ENCODE measurements around the gene XRCC1. TPM values are rescaled to one million over a fixed set of nuclear protein-coding genes. Genes with fewer than 3 reads are reported as not detected.
A peak's percentile ranks its signal among the peaks of the same experiment; 100 is the strongest.

Gene XRCC1
- total RNA-seq, 1 experiment from 2014 or later, result 40.7 TPM

DNA sequence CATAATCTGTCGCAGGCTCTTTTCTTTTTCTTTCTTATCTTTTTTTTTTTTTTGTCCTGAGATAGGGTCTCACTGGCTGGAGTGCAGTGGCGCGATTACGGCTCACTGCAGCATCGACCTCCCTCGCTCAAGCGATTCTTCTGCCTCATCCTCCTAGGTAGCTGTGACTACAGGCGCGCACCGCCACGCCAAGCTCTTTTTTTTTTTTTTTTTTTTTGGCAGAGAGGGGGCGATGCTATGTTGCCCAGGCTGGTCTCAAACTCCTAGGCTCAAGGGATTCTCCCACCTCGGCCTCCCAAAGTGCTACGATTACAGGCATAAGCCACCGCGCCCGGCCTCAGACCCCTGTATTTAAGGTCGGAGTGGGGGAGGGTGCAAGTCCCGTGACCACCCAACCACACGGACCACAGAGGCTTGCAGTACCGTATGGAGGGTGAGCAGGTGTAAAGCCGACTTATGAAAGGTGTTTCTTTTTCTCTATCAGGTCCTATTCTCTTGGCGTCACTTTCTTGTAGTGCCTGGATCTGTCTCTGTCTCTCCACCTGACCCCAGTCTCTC, 72.8 kb downstream of the XRCC1 start:
- Mint-ChIP-seq H3K27me3 (ENCODE audit: insufficient read depth, unreplicated experiment) (no peaks in the 10 kb centered on the region), H3K4me1 (ENCODE audit: low read depth, unreplicated experiment) (peaks cover 43% of the 10 kb centered on the region), H3K36me3 (ENCODE audit: insufficient read depth, unreplicated experiment) (peaks cover 57% of the 10 kb centered on the region), H3K27ac (ENCODE audit: unreplicated experiment) (peak overlapping the region; percentile 92), H3K9me3 (ENCODE audit: unreplicated experiment) (no peaks in the 10 kb centered on the region), H3K4me3 (ENCODE audit: unreplicated experiment) (no peak overlapping the region)
- POLR2A ChIA-PET, result no interaction called here
- CTCF ChIA-PET, result interaction anchor here (0.6 to 0.7 kb wide), 3 partner anchors 39 to 125 kb away, joined by 3 to 5 read pairs (median 4); no protein-coding TSS in a partner anchor
- Histone ChIP-seq H3K9me3 (no peaks in the 10 kb centered on the region), H3K4me1 (peaks cover 29% of the 10 kb centered on the region), H3K36me3 (ENCODE audit: control insufficient read depth, insufficient read depth, low read length) (peaks cover 2% of the 10 kb centered on the region; the same call in 1 of the 2 replicates), H3K4me3 (ENCODE audit: low read depth, low read length) (no peak overlapping the region), H3K27me3 (replicated peaks; ENCODE audit: control insufficient read depth, insufficient read depth, low read length) (no peaks in the 10 kb centered on the region)
- no TSS peak for BruUV-seq (replicated peaks)
- intact Hi-C loops (cut with micrococcal nuclease; ENCODE audit: unreplicated experiment), result loop anchor here (5.0 kb wide), 1 partner anchor 55 kb away; no protein-coding TSS in a partner anchor
- TF ChIP-seq, protein P1, sequence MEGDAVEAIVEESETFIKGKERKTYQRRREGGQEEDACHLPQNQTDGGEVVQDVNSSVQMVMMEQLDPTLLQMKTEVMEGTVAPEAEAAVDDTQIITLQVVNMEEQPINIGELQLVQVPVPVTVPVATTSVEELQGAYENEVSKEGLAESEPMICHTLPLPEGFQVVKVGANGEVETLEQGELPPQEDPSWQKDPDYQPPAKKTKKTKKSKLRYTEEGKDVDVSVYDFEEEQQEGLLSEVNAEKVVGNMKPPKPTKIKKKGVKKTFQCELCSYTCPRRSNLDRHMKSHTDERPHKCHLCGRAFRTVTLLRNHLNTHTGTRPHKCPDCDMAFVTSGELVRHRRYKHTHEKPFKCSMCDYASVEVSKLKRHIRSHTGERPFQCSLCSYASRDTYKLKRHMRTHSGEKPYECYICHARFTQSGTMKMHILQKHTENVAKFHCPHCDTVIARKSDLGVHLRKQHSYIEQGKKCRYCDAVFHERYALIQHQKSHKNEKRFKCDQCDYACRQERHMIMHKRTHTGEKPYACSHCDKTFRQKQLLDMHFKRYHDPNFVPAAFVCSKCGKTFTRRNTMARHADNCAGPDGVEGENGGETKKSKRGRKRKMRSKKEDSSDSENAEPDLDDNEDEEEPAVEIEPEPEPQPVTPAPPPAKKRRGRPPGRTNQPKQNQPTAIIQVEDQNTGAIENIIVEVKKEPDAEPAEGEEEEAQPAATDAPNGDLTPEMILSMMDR (IDR thresholded peaks at IDR 0.05; ENCODE audit: insufficient read depth in 1 of 2, low read depth in 1 of 2, low read length in 1 of 2, severe bottlenecking in 1 of 2, unreplicated experiment in 1 of 2), result no peak
- no peak for DNase-seq

DNA sequence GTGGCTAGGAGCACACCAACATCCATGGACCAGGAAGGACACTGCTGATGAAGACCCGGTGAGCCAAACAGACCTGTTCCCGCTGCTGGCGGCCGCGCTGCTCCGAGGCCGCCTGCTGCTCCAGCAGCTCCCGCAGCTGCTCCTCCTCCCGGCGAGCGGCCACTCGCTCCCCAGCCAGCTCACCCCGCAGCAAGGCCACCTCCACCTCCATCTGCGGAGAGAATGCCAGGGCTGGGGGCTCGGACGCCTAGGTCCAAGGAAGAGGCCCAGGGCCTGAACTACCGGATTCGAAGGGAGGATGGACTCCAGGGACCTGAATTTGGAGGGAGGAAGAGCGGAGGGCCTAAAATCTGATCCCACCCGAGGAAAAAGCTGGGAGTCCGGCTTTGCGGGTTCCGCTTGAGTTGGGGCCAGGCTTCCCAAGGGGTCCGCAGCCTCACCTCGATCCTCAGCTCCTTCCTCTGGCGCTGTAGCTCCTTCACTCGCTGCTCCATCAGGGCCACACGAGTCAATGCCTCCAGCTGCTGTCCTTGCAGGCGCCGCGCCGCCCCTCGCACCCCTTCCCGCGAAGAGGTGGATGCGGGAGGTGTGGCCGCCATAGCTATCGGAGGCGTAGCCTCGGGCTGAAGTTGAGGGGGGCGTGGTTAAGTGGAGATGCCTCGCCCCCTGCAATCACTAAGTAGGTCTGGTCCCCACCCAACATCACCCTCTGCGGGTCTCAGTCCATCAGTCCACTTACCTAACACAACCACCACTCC, 73.5 kb downstream of the XRCC1 start:
- Mint-ChIP-seq H3K9me3 (ENCODE audit: unreplicated experiment) (no peaks in the 10 kb centered on the region), H3K4me3 (ENCODE audit: unreplicated experiment) (no peak overlapping the region), H3K27ac (ENCODE audit: unreplicated experiment) (no peak overlapping the region), H3K4me1 (ENCODE audit: low read depth, unreplicated experiment) (peaks cover 43% of the 10 kb centered on the region), H3K36me3 (ENCODE audit: insufficient read depth, unreplicated experiment) (peaks cover 63% of the 10 kb centered on the region), H3K27me3 (ENCODE audit: insufficient read depth, unreplicated experiment) (no peaks in the 10 kb centered on the region)
- Histone ChIP-seq H3K27me3 (replicated peaks; ENCODE audit: control insufficient read depth, insufficient read depth, low read length) (no peaks in the 10 kb centered on the region), H3K4me1 (peaks cover 29% of the 10 kb centered on the region), H3K4me3 (ENCODE audit: low read depth, low read length) (no peak overlapping the region), H3K9me3 (no peaks in the 10 kb centered on the region), H3K36me3 (ENCODE audit: control insufficient read depth, insufficient read depth, low read length) (peaks cover 4% of the 10 kb centered on the region)
- no peak for DNase-seq
- no TSS peak for BruUV-seq (replicated peaks)
- ChIA-PET POLR2A (no interaction called here), CTCF (interaction anchor here (0.6 to 0.7 kb wide), 3 partner anchors 39 to 126 kb away, joined by 3 to 5 read pairs (median 4); no protein-coding TSS in a partner anchor)
- intact Hi-C loops (cut with micrococcal nuclease; ENCODE audit: unreplicated experiment), result loop anchor here (5.0 kb wide), 1 partner anchor 55 kb away; no protein-coding TSS in a partner anchor
- TF ChIP-seq, protein P1 (IDR thresholded peaks at IDR 0.05; ENCODE audit: insufficient read depth in 1 of 2, low read depth in 1 of 2, low read length in 1 of 2, severe bottlenecking in 1 of 2, unreplicated experiment in 1 of 2), result no peak

DNA sequence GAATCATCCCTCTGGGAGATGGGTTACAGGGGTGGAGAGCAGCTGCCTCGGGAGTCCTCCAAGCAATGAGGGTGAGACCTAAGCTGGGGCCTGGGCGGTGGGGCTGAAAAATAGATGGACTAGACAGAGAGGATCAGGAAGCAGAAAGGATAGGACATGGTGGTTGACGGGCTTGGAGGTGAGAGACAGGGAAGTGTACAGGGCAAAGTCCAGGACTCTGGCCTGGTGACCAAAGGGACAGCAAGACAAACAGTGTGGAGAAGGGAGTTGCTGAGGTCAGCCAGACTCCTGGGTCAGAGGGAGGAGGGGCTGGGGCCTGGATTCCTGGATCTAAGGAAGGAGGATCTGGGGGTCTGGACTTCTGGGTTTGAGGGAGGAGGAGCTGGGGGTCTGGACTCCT, 76.3 kb downstream of the XRCC1 start:
- Histone ChIP-seq H3K9me3 (no peaks in the 10 kb centered on the region), H3K36me3 (ENCODE audit: control insufficient read depth, insufficient read depth, low read length) (peaks cover 6% of the 10 kb centered on the region), H3K27me3 (replicated peaks; ENCODE audit: control insufficient read depth, insufficient read depth, low read length) (no peaks in the 10 kb centered on the region), H3K4me1 (peaks cover 23% of the 10 kb centered on the region), H3K4me3 (ENCODE audit: low read depth, low read length) (no peak overlapping the region)
- no TSS peak for BruUV-seq (replicated peaks)
- ChIA-PET CTCF (no interaction called here), POLR2A (no interaction called here)
- no peaks in the 10 kb centered on the region for H3K9me3 Mint-ChIP-seq (ENCODE audit: unreplicated experiment)
- TF ChIP-seq, protein P1 (IDR thresholded peaks at IDR 0.05; ENCODE audit: insufficient read depth in 1 of 2, low read depth in 1 of 2, low read length in 1 of 2, severe bottlenecking in 1 of 2, unreplicated experiment in 1 of 2), result no peak
- H3K4me1 Mint-ChIP-seq (ENCODE audit: low read depth, unreplicated experiment), result peaks cover 36% of the 10 kb centered on the region
- intact Hi-C loops (cut with micrococcal nuclease; ENCODE audit: unreplicated experiment), result no loop called here
- H3K4me3 Mint-ChIP-seq (ENCODE audit: unreplicated experiment), result peak overlapping the region; percentile 39
- H3K27me3 Mint-ChIP-seq (ENCODE audit: insufficient read depth, unreplicated experiment), result no peaks in the 10 kb centered on the region
- peaks cover 63% of the 10 kb centered on the region for H3K36me3 Mint-ChIP-seq (ENCODE audit: insufficient read depth, unreplicated experiment)
- H3K27ac Mint-ChIP-seq (ENCODE audit: unreplicated experiment), result peak overlapping the region; percentile 63
- DNase-seq, result peak; percentile 53 to 64
